HCT116 (cell line): Measurements from ENCODE around the gene RGS17. TPM values are rescaled to one million over a fixed set of nuclear protein-coding genes. Genes with fewer than 3 reads are reported as not detected.
"Not testable (repeated sequence)": the region's sequence is repeated elsewhere in the genome, so short reads cannot be mapped to it uniquely, and the experiment has no call there.

Source experiments
- ATAC-seq: fragments of 200-7000 bp; cut with Tn5 transposase; 2 replicates; pipeline ENCODE4 v1.9.1; 2020; ENCODE audit warnings: mild to moderate bottlenecking, moderate library complexity
- BruUV-seq: library from RNA; stranded (reverse); fragments of 400-500 nt; replicated peaks from 2 replicates; lab custom pipeline; 2021; lab: Mats Ljungman, UMichigan
- CTCF ChIA-PET: fragments of 300-600 bp; sonication (Branson Sonifier 250); formaldehyde crosslinking; loops from one replicate; lab custom pipeline; 2021; ENCODE audit warnings: antibody characterized with exemption; lab: Charles Lee
- POLR2A ChIA-PET: fragments of 300-600, 350-600 bp; sonication (Branson Sonifier 250); formaldehyde crosslinking; loops from one replicate; lab custom pipeline; 2021; ENCODE audit warnings: antibody characterized with exemption; lab: Charles Lee
- RAD21 ChIA-PET, 2 experiments: fragments of 300-600 bp; sonication (Branson Sonifier 250); formaldehyde crosslinking; loops; one replicate each; lab custom pipeline; 2023; ENCODE audit warnings: low total read pairs in 2 of 2; ENCODE audit not compliant: uncharacterized antibody in 2 of 2, unreplicated experiment in 2 of 2, low non-redundant PET in 1 of 2; lab: Charles Lee
- DNase-seq: peaks from one replicate; pipeline ENCODE4 v3.0.0-alpha.2; 2010; ENCODE audit warnings: low read depth, low spot score
- H2AFZ ChIP-seq: fragments of 200-600 bp; shearing (Covaris generic), sonication (generic); 2 replicates; pipeline ENCODE4 v1.6.1; 2017; ENCODE audit warnings: low read depth, mixed run types, mixed read lengths, antibody characterized with exemption, low read length; ENCODE audit not compliant: poor library complexity, severe bottlenecking
- H3K27ac ChIP-seq: 2 replicates; pipeline ENCODE4 v1.5.1; 2012; ENCODE audit warnings: low read depth, low read length
- H3K27me3 ChIP-seq: fragments of 200-600 bp; sonication (generic); 2 replicates; pipeline ENCODE4 v1.6.1; 2016; ENCODE audit warnings: mixed run types, low read length, mixed read lengths; ENCODE audit not compliant: insufficient read depth
- H3K36me3 ChIP-seq, 2 experiments: fragments of 200-500 bp in 1 of 2; fragments of 200-600 bp in 1 of 2; sonication (Bioruptor generic) in 1 of 2; sonication (generic) in 1 of 2; 2 replicates each; pipeline versions ENCODE4 v1.5.1 to v1.6.1; 2014 to 2016; ENCODE audit warnings: low read length in 2 of 2, inconsistent platforms in 1 of 2, mixed read lengths in 1 of 2, mixed run types in 1 of 2; ENCODE audit not compliant: insufficient read depth in 2 of 2, control insufficient read depth in 1 of 2
- H3K4me1 ChIP-seq, 2 experiments: fragments of 200-600 bp in 1 of 2; sonication (generic) in 1 of 2; 2 replicates each; pipeline versions ENCODE4 v1.5.1 to v1.6.1; 2012 to 2017; ENCODE audit warnings: low read length in 2 of 2, inconsistent platforms in 1 of 2, mild to moderate bottlenecking in 1 of 2, mixed read lengths in 1 of 2, mixed run types in 1 of 2, moderate library complexity in 1 of 2; ENCODE audit not compliant: insufficient read depth in 2 of 2, control insufficient read depth in 1 of 2
- H3K4me2 ChIP-seq: fragments of 200-600 bp; sonication (generic); 2 replicates; pipeline ENCODE4 v1.6.1; 2017; ENCODE audit warnings: mixed run types, low read length, mixed read lengths
- H3K4me3 ChIP-seq, 2 experiments: fragments of 200-600 bp in 1 of 2; sonication (generic) in 1 of 2; replicated peaks in 1 of 2; 2 replicates each; pipeline ENCODE4 v1.5.1; 2011 to 2016; ENCODE audit warnings: low read length in 2 of 2, control low read depth in 1 of 2, low read depth in 1 of 2, mild to moderate bottlenecking in 1 of 2, mixed read lengths in 1 of 2, mixed run types in 1 of 2
- H3K79me2 ChIP-seq: fragments of 200-600 bp; sonication (generic); 2 replicates; pipeline ENCODE4 v1.6.1; 2017; ENCODE audit warnings: mild to moderate bottlenecking, mixed run types, low read length, moderate library complexity, mixed read lengths; ENCODE audit not compliant: insufficient read depth
- H3K9ac ChIP-seq: fragments of 200-600 bp; sonication (generic); 2 replicates; pipeline ENCODE4 v1.6.1; 2016; ENCODE audit warnings: low read length, mixed read lengths
- H3K9me2 ChIP-seq: fragments of 200-600 bp; sonication (generic), shearing (Covaris generic); 2 replicates; pipeline ENCODE4 v1.6.1; 2017; ENCODE audit warnings: mixed run types, mild to moderate bottlenecking, moderate library complexity; ENCODE audit not compliant: insufficient read depth
- H3K9me3 ChIP-seq, 2 experiments: fragments of 200-500 bp in 1 of 2; fragments of 200-600 bp in 1 of 2; sonication (Bioruptor generic) in 1 of 2; sonication (generic) in 1 of 2; 2 replicates each; pipeline ENCODE4 v1.6.1; 2014 to 2017; ENCODE audit warnings: low read length in 2 of 2, mixed read lengths in 2 of 2, inconsistent platforms in 1 of 2, low read depth in 1 of 2, mild to moderate bottlenecking in 1 of 2, mixed run types in 1 of 2, moderate library complexity in 1 of 2; ENCODE audit not compliant: control insufficient read depth in 1 of 2, insufficient read depth in 1 of 2
- H4K20me1 ChIP-seq: fragments of 200-600 bp; sonication (generic), shearing (Covaris generic); 2 replicates; pipeline ENCODE4 v1.6.1; 2017; ENCODE audit warnings: mixed run types, mild to moderate bottlenecking, moderate library complexity; ENCODE audit not compliant: insufficient read depth
- JUND ChIP-seq: IDR thresholded peaks from 2 replicates; pipeline ENCODE4 v1.6.1; 2012
- ZNF274 ChIP-seq: fragments of 200-500 bp; sonication (Bioruptor generic); IDR thresholded peaks from 2 replicates; pipeline ENCODE4 v1.6.1; 2014; ENCODE audit warnings: mild to moderate bottlenecking, low read depth, low read length, inconsistent platforms
- intact Hi-C: fragments of 100-400 bp; cut with micrococcal nuclease; formaldehyde crosslinking; loops from 2 replicates; pipeline ENCODE4 v1.10.0; 2022
- total RNA-seq: library from RNA; stranded (reverse); gene quantifications from one replicate; pipeline ENCODE4 v1.2.1, GENCODE V29; 2021; ENCODE audit not compliant: unreplicated experiment

Gene RGS17
- total RNA-seq, 1 experiment from 2014 or later = 3.9 TPM

- TF ChIP-seq JUND (peak; percentile 75), ZNF274 (no peak)
Observed at GRCh38 chr6:153117986-153118879, 12.8 kb downstream of the RGS17 start (continued).

GRCh38 chr6:153111082-153111481, 20.0 kb downstream of the RGS17 start:
- intact Hi-C loops, H4K20me1 ChIP-seq, ATAC-seq: not testable (repeated sequence)

DNA sequence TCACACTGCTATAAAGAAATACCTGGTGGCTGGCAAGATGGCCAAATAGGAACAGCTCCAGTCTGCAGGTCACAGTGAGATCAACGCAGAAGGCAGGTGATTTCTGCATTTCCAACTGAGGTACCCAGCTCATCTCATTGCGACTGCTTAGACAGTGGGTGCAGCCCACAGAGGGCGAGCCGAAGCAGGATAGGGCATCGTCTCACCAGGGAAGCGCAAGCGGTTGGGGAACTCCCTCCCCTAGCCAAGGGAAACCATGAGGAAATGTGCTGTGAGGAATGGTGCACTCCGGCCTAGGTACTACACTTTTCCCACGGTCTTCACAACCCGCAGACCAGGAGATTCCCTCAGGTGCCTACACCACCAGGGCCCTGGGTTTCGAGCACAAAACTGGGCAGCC, 20.5 kb downstream of the RGS17 start:
- BruUV-seq, intact Hi-C loops, H3K36me3 ChIP-seq, H3K9ac ChIP-seq, H2AFZ ChIP-seq, ATAC-seq, H3K27ac ChIP-seq, H3K79me2 ChIP-seq, POLR2A ChIA-PET, H3K9me2 ChIP-seq, H3K4me2 ChIP-seq, H4K20me1 ChIP-seq, H3K9me3 ChIP-seq, H3K27me3 ChIP-seq, DNase-seq, RAD21 ChIA-PET, H3K4me1 ChIP-seq, CTCF ChIA-PET, H3K4me3 ChIP-seq: not testable (repeated sequence)

More at GRCh38 chr6:153111082-153111481, 20.0 kb downstream of the RGS17 start:
- CTCF ChIA-PET, H3K4me2 ChIP-seq, H3K9me2 ChIP-seq, POLR2A ChIA-PET, H3K27me3 ChIP-seq, H2AFZ ChIP-seq, H3K36me3 ChIP-seq, H3K9ac ChIP-seq, H3K4me1 ChIP-seq, DNase-seq, BruUV-seq, H3K9me3 ChIP-seq, H3K27ac ChIP-seq, H3K79me2 ChIP-seq, RAD21 ChIA-PET, H3K4me3 ChIP-seq: not testable (repeated sequence)
